GM21619 (cell line): ENCODE measurements around the gene ARHGAP19.

Source experiments
- ATAC-seq: cut with Tn5 transposase; IDR thresholded peaks from one replicate; pipeline ENCODE4 v1.9.1; 2021; ENCODE audit not compliant: unreplicated experiment

The ARHGAP19 gene

GRCh38 chr10:97229322-97230015 lies 63.0 kb downstream of the ARHGAP19 start:
- ATAC-seq = no peak

DNA sequence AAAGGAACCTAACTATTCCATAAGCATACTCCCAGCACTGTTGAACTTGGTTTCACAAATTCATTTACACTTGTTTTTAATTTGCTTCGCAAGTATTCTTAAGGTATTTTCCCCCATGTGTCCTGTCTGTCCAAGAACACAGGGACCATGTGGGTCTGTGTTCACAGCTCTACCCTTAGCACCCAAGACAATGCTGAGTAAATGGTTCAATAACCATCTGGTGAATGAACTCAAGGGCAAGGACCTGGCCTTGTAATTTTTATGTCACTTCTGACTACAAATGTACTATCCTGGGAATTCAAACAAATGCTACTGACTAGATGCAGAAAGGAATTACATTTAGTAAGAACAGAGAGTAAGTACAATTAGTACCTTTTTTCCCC lies 63.7 kb downstream of the ARHGAP19 start:
- no peak for ATAC-seq

GRCh38 chr10:97228130-97228774 lies 64.2 kb downstream of the ARHGAP19 start:
- no peak for ATAC-seq

- ATAC-seq = no peak
These were observed 66.0 kb downstream of the ARHGAP19 start for GRCh38 chr10:97226398-97226797.

DNA sequence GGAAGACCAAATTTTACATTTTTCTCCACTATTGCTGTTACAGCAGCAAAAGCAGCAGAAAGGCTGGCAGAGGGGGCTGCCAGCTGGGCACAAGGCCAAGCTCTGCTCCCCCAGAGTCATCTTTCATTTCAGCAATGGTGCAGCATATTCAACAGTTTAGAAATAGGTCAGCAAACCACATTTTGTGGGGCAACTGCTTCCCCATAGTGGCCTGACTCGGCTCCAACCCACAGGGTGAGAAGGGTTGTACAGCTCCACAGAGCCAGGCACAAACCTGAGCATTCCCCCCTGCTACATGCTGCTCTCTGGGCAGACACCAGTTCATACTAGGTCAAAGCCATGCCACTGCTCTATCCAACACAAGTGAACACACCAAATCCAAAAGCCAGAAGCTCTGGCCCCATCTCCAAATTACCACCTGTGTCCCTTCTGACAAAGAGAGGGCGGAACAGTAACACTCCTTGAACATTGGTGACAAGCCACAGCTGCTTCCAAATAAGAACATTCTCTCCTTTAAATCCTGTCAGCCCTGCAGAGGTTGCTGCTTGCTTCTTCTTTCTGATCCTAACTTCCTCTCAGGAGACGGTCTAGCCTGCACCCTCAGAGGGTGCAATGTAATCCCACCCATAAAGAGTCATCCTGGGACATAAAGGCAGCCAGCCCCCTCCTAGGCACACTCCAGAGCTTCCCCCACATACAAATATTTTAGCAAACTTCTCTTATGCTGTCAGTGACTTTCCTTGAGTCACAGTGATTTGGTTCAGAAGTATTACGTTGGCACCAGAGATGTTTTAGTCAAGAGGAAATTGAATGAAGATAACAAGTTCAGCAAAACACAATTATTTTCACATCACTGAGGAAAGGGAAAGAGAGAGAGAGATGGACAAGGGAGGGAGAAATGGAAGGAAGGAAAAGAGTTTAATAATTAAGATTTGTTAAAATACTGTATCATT lies 67.7 kb downstream of the ARHGAP19 start:
- no peak for ATAC-seq

DNA sequence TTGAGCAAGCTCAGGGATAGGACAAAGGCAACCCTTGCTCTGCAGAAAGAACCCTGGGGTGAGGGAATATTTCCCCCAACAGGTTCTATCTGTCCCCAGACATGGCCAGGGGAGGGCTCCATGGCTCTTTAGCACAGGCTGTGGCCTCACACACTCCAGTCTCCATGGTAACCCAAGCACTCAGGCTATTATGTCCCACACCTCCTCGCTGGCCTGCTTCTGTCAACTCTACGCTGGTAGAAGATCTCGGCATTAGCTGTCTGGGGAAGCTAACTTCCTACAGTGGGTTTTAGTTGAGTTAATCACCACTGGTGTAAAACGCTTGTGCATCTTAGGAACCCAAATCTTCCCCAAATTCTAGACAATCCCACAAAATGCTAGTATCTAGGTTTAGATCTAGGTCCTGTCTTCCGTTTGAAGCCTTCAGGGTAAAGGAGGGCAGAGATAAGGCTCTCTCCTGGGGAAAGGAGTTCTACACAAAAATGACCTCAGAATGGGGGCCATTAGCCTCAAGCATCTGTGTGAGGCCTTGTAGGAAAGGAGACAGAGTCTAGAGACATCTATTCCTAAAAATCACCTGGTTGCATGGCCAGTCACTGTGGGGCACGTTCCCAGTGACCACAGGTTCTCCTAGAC lies 70.0 kb downstream of the ARHGAP19 start:
- ATAC-seq = no peak

DNA sequence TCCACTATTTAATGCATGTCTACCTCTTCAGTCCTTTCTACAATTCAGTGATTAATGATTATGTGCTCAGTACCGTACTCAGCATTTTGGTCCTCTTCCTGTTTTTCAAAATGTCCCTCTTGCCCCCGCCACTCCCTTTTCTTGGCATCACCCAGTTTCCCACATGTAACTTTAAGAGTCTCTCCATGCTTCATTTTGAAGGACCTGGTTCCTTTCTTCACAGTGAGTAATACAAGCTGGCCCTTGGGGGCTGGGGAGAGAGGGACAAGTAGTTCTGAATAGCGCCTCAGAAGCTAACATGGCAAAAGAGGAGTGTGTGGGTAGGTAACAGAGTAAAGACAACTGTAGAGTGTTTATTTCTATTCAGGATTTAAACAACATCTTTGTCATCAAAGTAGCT lies 72.1 kb downstream of the ARHGAP19 start:
- ATAC-seq = no peak

DNA sequence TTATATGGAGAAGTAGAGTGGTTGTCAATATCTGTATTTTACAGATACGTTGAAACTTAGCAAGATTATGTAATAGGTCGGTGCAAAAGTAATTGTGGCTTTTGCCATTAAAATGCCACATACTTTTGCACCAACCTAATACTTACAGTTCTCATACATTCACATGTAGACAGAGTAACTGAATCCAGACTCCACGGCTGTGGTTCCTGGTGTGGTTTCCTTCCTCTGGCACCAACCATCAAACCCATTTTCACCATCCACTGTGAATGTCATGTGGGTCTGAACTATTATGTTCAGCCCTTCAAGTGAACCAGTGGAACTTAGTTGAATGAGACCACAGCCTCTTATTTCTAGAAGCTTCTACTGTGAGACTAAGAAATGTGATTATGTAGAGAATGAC lies 75.1 kb downstream of the ARHGAP19 start:
- ATAC-seq = no peak

DNA sequence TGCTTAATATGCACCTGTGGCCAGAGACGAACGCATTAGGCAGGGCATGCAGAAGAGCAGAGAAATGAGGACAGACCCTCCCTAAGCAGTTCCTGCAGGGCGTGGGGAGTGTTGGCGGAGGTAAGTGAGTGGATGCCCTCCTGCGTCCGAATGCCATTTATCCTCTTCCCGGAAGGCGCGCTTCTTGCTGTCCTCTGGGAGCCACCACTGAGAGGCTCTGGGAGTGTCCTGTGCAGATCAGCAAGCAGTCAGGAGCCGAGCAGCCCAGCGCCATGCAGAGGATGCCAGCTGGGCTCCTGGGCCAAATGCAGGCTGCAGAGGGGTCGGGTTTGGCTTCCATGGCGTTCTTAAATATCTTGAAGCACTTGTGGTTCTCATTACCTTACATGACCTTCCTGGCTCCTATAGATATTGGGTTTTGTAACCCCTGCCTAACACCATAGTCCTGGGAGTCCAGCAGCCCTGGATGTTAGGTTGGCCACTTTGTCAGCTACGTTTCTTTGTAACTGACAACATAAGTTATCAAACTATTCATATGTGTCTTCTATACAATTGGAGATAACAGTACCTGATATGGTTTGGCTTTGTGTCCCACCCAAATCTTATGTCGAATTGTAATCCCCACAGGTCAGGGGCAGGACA lies 76.7 kb downstream of the ARHGAP19 start:
- no peak for ATAC-seq

- ATAC-seq = no peak
These were observed 79.0 kb downstream of the ARHGAP19 start for GRCh38 chr10:97213431-97213830.

- no peak for ATAC-seq
These were observed 81.2 kb downstream of the ARHGAP19 start for GRCh38 chr10:97211229-97211628.

GRCh38 chr10:97210543-97210960 lies 81.9 kb downstream of the ARHGAP19 start:
- ATAC-seq = no peak

DNA sequence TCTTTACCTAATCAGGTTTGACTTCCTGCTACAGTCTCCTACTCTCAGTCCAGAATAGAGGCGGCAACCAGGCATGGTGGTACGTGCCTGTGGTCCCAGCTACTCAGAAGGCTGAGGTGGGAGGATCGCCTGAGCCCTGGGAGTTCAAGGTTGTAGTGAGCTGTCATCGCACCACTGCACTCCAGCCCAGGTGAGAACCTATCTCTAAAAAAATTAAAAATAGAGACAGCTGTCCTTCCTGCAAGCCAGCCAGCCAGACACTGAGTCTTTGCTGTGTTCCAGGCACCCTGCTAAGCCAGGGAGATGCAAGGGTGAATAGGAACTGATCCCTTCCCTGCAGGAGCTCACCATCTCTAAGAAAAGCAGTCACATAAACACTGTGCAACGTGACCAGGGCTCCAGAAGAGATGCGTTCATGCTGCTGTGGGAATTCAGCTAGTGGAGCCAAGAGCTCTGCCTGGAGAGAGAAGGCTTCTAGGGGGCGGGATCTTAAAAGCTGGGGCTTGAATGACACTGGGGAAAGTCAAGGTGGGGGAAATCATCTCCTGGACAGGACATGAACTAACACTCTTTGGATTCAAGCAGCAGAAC lies 84.6 kb downstream of the ARHGAP19 start:
- no peak for ATAC-seq

DNA sequence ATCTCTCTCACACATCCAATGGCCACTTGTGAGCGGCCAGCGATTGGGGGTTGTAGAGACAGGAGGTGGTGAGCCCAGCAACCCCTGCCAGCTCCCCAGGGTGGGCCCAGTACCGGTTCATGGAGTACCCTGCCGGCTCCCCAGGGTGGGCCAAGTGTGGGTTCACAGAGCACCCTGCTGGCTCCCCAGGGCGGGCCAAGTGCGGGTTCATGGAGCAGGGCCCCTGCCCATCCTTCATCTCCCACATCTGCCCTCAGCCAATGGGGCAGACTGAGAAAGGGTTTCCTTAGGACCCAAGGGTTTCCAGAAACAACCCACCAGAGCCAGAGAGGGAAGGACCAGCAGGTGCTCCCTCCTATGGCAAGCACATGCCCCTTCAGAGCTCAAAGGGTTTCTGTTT lies 85.3 kb downstream of the ARHGAP19 start:
- ATAC-seq = no peak

DNA sequence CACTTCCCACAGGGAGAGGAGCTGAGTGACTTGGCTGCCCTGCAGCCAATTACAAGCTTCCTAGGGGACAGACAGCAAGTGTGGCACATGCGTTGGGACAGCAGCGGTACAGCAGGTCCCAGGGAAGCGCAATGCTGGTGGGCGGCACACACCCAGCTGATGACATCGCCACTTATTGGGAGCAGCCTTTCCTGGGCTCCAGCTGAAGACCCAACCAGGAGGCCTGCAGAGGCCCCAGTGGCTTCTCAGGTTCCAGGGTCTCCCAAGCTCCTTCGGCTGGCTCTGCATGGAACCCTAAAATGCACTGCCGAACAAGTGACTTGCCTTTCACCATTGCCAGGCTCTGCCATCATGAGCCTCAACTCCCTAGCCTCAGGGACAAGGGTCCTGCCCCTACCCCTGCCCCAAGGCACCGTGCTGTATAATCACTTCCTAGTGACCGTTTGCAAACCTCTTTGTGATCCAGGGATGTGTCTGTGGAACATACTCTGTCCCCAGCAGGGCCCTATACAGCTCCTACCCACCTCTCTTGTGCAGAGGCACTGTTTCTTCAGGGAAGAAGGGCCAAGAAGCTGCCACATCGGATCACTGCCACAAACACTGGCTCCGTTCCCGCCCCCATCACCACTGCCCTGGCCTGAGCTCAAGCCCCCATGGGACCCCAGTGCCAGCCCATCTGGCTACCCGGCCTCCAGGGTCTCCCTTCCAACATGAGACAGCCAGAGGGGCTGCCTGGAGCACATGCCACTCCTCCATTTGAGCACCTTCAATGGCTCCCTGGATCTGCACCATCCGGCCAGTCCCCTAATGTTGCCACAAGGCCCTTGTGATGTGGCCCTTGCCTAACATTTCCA lies 87.4 kb downstream of the ARHGAP19 start:
- ATAC-seq = no peak

GRCh38 chr10:97203220-97203619 lies 89.2 kb downstream of the ARHGAP19 start:
- no peak for ATAC-seq

DNA sequence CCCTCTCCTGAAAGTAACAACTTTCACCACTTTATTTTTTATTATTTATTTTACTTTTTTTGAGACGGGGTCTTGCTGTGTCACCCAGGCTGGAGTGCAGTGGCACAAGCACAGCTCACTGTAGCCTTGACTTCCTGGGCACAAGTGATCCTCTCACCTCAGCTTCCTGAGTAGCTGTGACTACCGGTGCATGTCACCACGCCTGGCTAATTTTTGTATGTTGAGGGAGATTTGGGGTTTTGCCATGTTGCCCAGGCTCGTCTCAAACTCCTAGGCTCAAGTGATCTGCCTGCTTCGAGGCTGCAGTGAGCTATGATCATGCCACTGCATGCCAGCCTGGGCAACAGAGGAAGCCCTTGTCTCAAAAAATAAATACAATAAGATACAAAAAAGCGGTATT lies 91.8 kb downstream of the ARHGAP19 start:
- ATAC-seq = no peak

DNA sequence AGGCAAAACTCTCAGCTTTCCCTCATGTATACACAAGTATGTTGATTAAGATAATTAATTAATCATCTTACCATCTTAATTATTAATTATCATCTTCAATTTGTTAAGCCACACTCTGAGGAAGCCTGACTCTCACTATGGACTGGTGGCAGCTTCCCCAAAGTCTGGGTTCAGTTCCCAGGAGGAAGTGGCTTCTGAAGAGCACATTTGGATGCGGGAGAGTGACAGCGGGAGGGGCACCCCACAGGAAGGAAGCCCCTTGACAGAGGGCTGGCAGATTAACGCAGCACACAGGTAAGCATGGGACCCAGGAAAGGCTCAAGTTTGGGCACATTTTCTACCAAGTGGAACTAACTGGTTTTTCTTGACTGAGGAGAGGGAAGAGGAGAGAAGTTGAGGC lies 93.3 kb downstream of the ARHGAP19 start:
- no peak for ATAC-seq

- ATAC-seq = no peak
These were observed 95.4 kb downstream of the ARHGAP19 start for GRCh38 chr10:97197030-97197500.
